Measurements from ENCODE around the gene ANKRD13D. TPM values are rescaled to one million over a fixed set of nuclear protein-coding genes. Genes with fewer than 3 reads are reported as not detected.

Gene ANKRD13D
- total and polyA plus RNA-seq, 2 experiments from 2014 or later = 20.3 to 30.8 TPM

GRCh38 chr11:67300756-67301312, 11.7 kb downstream of the ANKRD13D start:
- H3K4me3 Mint-ChIP-seq = no peak overlapping the region
- TF ChIP-seq STAT1 (IDR thresholded peaks at IDR 0.05; ENCODE audit: unreplicated experiment) (no peak), EZH2phosphoT487 (IDR thresholded peaks at IDR 0.05; ENCODE audit: unreplicated experiment) (no peak), REST (IDR thresholded peaks at IDR 0.05; ENCODE audit: unreplicated experiment) (no peak), NANOG (IDR thresholded peaks at IDR 0.05; ENCODE audit: borderline replicate concordance) (no peak), ETS1 (IDR thresholded peaks at IDR 0.05) (no peak), POLR2AphosphoS5 (IDR thresholded peaks at IDR 0.05; ENCODE audit: low read depth) (no peak), ZNF114 (CRISPR knock-in tag; IDR thresholded peaks at IDR 0.05) (no peak), EZH2 (IDR thresholded peaks at IDR 0.05; ENCODE audit: low read depth, unreplicated experiment) (no peak)
- H3K27ac Mint-ChIP-seq = no peak overlapping the region
- no peak overlapping the region for H3K27ac ChIP-seq (ENCODE audit: low read depth)
- no peaks in the 10 kb centered on the region for H3K9me2 ChIP-seq (ENCODE audit: insufficient read depth)
- ATAC-seq (no peak), DNase-seq (ENCODE audit: low spot score) (no peak)
- peaks cover 4% of the 10 kb centered on the region; the same call in 1 of the 2 replicates for H3F3A ChIP-seq (replicated peaks; ENCODE audit: low read depth)
- peaks cover 13% of the 10 kb centered on the region for H3K27me3 Mint-ChIP-seq (ENCODE audit: insufficient read depth, low read depth, poor library complexity)
- no peaks in the 10 kb centered on the region for H3K79me2 ChIP-seq (replicated peaks; ENCODE audit: insufficient read depth)
- H3K4me1 Mint-ChIP-seq = peaks cover 3% of the 10 kb centered on the region; the same call in 1 of the 3 replicates
- no peaks in the 10 kb centered on the region for H4K20me1 ChIP-seq (replicated peaks; ENCODE audit: insufficient read depth)
- no peaks in the 10 kb centered on the region for H3K27me3 ChIP-seq (ENCODE audit: insufficient read depth)
- peaks cover 12% of the 10 kb centered on the region for H3K9me3 Mint-ChIP-seq
- H2AFZ ChIP-seq = no peak overlapping the region
- peaks cover 15% of the 10 kb centered on the region; the same call in 1 of the 2 replicates for H3K4me1 ChIP-seq (ENCODE audit: insufficient read depth)
- no peak overlapping the region for H3K4me3 ChIP-seq
- no peaks in the 10 kb centered on the region; the same call in 1 of the 2 replicates for H3K36me3 ChIP-seq (ENCODE audit: insufficient read depth)
- no peak overlapping the region for H3K4me2 ChIP-seq
- peaks cover 19% of the 10 kb centered on the region for H3K36me3 Mint-ChIP-seq (ENCODE audit: low read depth)

DNA sequence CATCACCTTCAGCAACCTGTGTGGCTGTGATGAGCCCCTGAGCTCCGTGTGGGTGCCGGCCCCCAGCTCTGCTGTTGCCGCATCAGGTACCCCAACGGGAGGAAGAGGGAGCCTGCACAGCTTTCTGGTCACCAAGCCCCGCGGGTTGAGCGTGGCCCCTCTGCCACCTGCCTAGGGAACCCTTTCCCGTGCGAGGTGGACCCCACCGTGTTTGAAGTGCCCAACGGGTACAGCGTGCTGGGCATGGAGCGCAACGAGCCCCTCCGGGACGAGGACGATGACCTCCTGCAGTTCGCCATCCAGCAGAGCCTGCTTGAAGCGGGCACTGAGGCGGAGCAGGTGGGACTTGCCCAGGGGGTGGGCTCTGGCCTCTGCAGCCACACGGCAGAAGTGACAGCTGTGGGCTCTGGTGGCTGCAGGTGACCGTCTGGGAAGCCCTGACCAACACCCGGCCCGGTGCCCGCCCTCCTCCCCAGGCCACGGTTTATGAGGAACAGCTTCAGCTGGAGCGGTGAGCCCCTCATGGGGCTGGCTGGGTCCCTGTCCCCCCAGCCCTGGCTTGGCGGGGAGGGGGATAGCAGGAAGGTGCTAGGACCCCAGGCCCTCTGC, 12.3 kb downstream of the ANKRD13D start:
- Mint-ChIP-seq H3K27ac (no peak overlapping the region), H3K4me3 (no peak overlapping the region), H3K4me1 (peaks cover 3% of the 10 kb centered on the region; the same call in 1 of the 3 replicates), H3K27me3 (ENCODE audit: insufficient read depth, low read depth, poor library complexity) (peaks cover 13% of the 10 kb centered on the region), H3K36me3 (ENCODE audit: low read depth) (peaks cover 14% of the 10 kb centered on the region), H3K9me3 (peaks cover 6% of the 10 kb centered on the region)
- ATAC-seq (no peak), DNase-seq (ENCODE audit: low spot score) (no peak)
- H3K27ac ChIP-seq (ENCODE audit: low read depth) = no peak overlapping the region
- H3F3A ChIP-seq (replicated peaks; ENCODE audit: low read depth) = peaks cover 4% of the 10 kb centered on the region; the same call in 1 of the 2 replicates
- no peaks in the 10 kb centered on the region for H3K9me2 ChIP-seq (ENCODE audit: insufficient read depth)
- H3K27me3 ChIP-seq (ENCODE audit: insufficient read depth) = no peaks in the 10 kb centered on the region
- H4K20me1 ChIP-seq (replicated peaks; ENCODE audit: insufficient read depth) = no peaks in the 10 kb centered on the region
- no peak overlapping the region for H2AFZ ChIP-seq
- no peaks in the 10 kb centered on the region for H3K79me2 ChIP-seq (replicated peaks; ENCODE audit: insufficient read depth)
- peaks cover 15% of the 10 kb centered on the region; the same call in 1 of the 2 replicates for H3K4me1 ChIP-seq (ENCODE audit: insufficient read depth)
- H3K4me2 ChIP-seq = peak overlapping the region; percentile 96
- peak overlapping the region; percentile 87 for H3K4me3 ChIP-seq
- no peaks in the 10 kb centered on the region for H3K36me3 ChIP-seq (ENCODE audit: insufficient read depth)
- TF ChIP-seq ZNF114 (CRISPR knock-in tag; IDR thresholded peaks at IDR 0.05) (no peak), CTCF (conservative IDR thresholded peaks at IDR 0.05; ENCODE audit: low read depth in 2 of 2) (no peak), CREB1 (CRISPR knock-in tag; IDR thresholded peaks at IDR 0.05; ENCODE audit: low read depth) (no peak)
